ENCODE results near the gene CADM2. TPM values are rescaled to one million over a fixed set of nuclear protein-coding genes. Genes with fewer than 3 reads are reported as not detected.

The CADM2 gene
- total RNA-seq, 1 experiment from 2014 or later, result 10.9 TPM

- Histone ChIP-seq H3K4me1 (ENCODE audit: insufficient read depth, low read length) (no peaks in the 10 kb centered on the region), H3K14ac (ENCODE audit: insufficient read depth, low read length) (no peak overlapping the region), H2BK15ac (ENCODE audit: low read depth, low read length) (no peak overlapping the region), H4K5ac (ENCODE audit: insufficient read length, low read depth, low read length) (no peak overlapping the region), H4K20me1 (ENCODE audit: control insufficient read depth, insufficient read depth, insufficient read length) (no peaks in the 10 kb centered on the region), H3K79me2 (ENCODE audit: insufficient read depth, low read length) (no peaks in the 10 kb centered on the region), H3K4ac (ENCODE audit: low read depth, low read length) (no peak overlapping the region), H4K8ac (replicated peaks; ENCODE audit: insufficient read length, low read depth, low read length) (no peak overlapping the region), H2BK120ac (ENCODE audit: low read depth, low read length, poor library complexity, severe bottlenecking) (no peak overlapping the region), H3K23me2 (ENCODE audit: insufficient read length, low read depth, low read length, poor library complexity, severe bottlenecking) (no peaks in the 10 kb centered on the region), H3K23ac (ENCODE audit: insufficient read length, low read depth, low read length) (no peak overlapping the region), H3T11ph (ENCODE audit: low read length) (no peak overlapping the region), H3K79me1 (ENCODE audit: insufficient read depth, low read depth, low read length, poor library complexity, severe bottlenecking) (no peaks in the 10 kb centered on the region), H2BK5ac (ENCODE audit: insufficient read length, low read length) (no peak overlapping the region), H3K56ac (ENCODE audit: insufficient read length, low read depth, low read length) (no peak overlapping the region), H2AFZ (ENCODE audit: low read length) (no peak overlapping the region), H2BK12ac (ENCODE audit: insufficient read length, low read depth, low read length) (no peak overlapping the region), H3K9me3 (ENCODE audit: control insufficient read depth, low read depth, low read length) (no peaks in the 10 kb centered on the region), H3K27ac (ENCODE audit: insufficient read length, low read depth, low read length) (no peak overlapping the region), H4K91ac (ENCODE audit: insufficient read length, low read depth, low read length) (no peak overlapping the region), H3K4me2 (ENCODE audit: insufficient read depth, insufficient read length, low read length) (no peak overlapping the region), H2BK20ac (ENCODE audit: low read depth, low read length, poor library complexity, severe bottlenecking) (no peak overlapping the region), H3K18ac (ENCODE audit: insufficient read length, low read depth, low read length) (no peak overlapping the region), H3K27me3 (ENCODE audit: insufficient read depth, low read length) (no peaks in the 10 kb centered on the region), H2AK5ac (ENCODE audit: insufficient read length, low read length) (no peak overlapping the region), H3K9ac (ENCODE audit: extremely low read depth, insufficient read length, low read length) (no peak overlapping the region)
- no peak for TF ChIP-seq CTCF (conservative IDR thresholded peaks at IDR 0.05)
- H3K27me3 Mint-ChIP-seq (ENCODE audit: low read depth), result no peaks in the 10 kb centered on the region
- H3K4me3 Mint-ChIP-seq, result no peak overlapping the region
- no peaks in the 10 kb centered on the region for H3K9me3 Mint-ChIP-seq
- no peak overlapping the region for H3K27ac Mint-ChIP-seq
- WGBS (ENCODE audit: extremely low coverage, insufficient read length, low lambda C conversion rate), result no CpG with 5 or more reads among the region's 1 CpG
- peaks cover 0 to 3% of the 10 kb centered on the region in 2 experiments; a peak in 1 of 4 replicates for H3K4me1 Mint-ChIP-seq
- no peaks in the 10 kb centered on the region; a peak in 1 of 7 replicates for H3K36me3 Mint-ChIP-seq (ENCODE audit: insufficient read depth in 1 of 3, low read depth in 3 of 3)
- no peak for DNase-seq
These were observed 566.5 kb downstream of the CADM2 start for GRCh38 chr3:85525264-85525663.

Data from H9 (cell line).